GM21381 (cell line): ENCODE data around the gene NRXN3.

Source experiments
- ATAC-seq: cut with Tn5 transposase; IDR thresholded peaks from one replicate; pipeline ENCODE4 v1.9.1; 2021; ENCODE audit warnings: mild to moderate bottlenecking, moderate library complexity; ENCODE audit not compliant: unreplicated experiment

NRXN3 gene

GRCh38 chr14:78173346-78174035 lies 3.3 kb downstream of the NRXN3 start:
- no peak for ATAC-seq

GRCh38 chr14:78175412-78175811 lies 5.2 kb downstream of the NRXN3 start:
- ATAC-seq: no peak

DNA sequence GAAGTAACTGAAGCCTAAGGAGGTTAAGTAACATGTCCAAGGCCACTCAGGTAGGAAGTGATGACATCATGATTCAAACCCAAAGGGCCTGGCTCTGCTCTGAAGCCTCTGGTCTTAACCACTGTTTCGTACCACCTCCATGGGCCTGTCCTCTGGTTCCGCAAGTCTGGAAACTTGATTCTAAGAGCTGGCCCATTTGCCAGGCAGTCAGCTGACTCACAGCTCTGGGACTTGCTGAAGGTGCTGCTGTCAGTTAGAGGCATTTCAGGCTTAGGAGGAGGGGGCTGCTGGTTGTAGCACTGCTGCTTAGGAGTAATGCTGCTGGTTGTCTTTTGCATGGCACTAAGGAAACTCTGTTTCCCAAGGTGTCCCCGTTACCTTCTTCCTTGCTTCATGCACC lies 7.9 kb downstream of the NRXN3 start:
- no peak for ATAC-seq

DNA sequence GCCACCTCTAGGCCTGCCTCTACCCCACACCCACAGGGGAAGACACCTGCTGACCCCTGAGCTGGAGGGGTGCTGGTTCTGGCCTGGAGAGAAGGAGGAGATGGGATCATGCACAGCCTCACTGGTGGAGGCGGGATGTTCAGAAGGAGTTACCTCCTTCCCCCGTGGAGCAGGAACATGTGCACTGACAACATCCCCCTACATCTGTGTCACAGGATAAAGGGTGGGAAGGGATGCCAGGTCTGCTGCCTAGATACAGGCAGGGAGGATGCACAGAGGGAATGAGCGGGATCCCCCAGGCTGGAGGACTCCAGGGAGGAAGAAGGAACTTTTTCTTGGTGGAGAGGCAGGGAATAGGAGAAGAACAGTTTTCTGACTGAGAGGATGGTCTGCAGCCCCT lies 8.8 kb downstream of the NRXN3 start:
- no peak for ATAC-seq

GRCh38 chr14:78181270-78181669 lies 11.1 kb downstream of the NRXN3 start:
- no peak for ATAC-seq

DNA sequence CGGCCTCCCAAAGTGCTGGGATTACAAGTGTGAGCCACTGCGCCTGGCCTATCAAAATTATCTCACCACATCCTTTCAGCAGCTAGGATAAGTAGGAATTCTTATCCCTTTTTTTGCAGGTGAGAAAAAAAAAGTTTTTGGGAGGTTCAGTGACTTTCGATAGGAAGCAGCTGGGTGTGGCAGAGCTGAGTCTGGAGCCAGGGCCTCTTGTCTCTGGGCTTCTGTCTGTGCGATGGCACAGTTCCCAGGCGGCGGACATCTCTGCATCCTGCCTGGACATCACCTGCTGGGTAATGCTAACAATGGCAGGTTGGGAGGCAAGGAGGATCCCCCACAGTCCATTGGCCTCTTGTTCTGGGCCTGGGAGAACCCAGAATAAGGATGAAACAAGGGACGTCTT lies 12.5 kb downstream of the NRXN3 start:
- ATAC-seq: no peak

GRCh38 chr14:78184157-78184556 lies 14.0 kb downstream of the NRXN3 start:
- no peak for ATAC-seq

- ATAC-seq: no peak
These were observed 16.1 kb downstream of the NRXN3 start for GRCh38 chr14:78186277-78186676.

DNA sequence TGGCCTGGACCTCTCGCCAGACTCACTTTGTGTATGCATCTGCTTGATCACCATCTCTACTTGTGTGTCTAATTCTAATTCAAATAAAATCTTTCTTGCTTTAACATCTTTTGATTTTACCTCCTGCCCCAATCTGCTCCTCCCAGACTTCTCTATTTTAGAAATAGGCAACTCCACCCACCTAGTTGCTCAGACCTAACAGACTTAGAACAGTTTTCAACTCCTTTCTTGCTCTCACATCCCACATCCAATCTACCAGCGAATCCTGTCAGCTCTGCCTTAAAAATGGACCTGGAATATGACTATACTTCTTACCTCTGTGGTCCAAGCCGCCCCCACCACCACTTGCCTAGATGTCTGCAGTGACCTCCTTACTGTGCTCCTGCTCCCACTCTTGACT lies 18.7 kb downstream of the NRXN3 start:
- ATAC-seq: no peak

DNA sequence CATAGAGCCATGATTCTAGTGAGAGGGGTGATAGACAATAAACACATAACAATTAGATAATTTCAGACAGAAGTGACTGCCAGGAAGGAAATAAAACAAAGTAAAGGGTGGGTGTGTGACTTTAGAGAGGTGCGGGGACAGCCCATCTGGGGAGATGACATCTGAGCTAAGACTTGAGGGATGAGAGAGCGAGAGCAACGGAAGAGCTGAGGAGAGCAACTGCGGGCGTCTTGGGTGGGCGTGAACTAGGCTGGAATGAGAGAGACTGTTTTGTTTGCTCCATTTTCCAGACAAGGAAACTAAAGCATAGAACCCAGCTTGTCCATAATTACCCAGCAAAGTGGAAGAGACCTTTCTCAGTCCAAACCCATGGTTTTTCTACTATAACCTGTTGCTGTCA lies 25.3 kb downstream of the NRXN3 start:
- ATAC-seq: no peak

GRCh38 chr14:78196323-78196722 lies 26.1 kb downstream of the NRXN3 start:
- no peak for ATAC-seq

DNA sequence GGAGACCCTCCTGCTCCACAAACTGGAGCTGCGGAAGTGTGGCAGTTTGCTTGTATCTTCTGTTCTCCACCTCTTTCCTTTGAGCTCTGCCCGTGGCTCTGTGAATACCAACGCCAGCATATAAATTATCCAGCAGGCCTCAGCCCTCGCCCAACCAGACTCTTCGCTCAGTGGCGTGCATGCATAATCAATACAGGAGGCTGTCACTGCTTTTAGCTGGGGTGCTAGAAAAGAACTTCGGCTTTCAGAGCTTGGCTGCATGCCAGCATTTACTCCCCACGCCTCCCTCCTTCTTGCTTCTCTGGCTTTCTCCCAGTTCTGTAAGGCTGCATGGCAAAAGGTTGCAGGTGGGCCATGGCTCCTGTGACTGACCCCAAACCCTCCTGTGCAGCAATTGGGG lies 26.9 kb downstream of the NRXN3 start:
- no peak for ATAC-seq

DNA sequence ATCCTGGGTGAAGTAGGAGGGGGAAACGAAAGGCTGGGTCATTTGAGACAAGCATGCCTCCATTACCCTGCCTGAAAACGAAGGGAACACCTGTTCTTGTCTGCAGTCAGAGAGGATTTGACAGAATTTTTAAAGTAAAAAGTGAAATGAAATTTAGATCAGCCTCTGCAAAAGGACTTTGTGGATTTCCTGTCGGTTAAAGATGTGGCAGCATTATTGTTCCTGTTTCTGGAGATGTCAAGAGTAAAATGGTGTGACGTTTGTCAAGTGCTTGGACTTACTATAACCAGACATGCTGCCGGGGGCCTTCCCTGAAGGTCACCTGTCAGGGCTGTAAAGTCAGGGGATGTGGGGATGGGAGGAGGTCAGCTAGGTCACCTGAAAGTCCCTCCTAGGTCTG lies 32.0 kb downstream of the NRXN3 start:
- ATAC-seq: no peak

DNA sequence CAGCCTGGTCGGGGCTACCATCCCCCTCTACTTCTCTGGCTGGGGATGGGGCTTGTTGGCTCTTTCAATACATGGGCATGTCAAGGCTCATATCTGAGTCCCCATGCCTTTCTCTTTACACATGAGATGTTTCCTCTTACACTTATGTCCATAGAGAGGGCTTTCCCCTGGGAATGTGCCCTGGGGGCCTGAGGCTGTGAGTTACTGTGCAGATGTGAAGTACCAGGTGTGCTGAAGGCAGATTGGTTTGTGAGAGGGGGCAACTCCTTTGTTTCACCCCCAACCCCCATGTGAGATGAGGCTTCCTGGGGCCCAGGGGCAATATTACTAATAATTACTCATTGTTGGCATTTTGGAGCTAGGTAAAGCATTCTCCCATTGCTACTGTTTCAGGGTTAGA lies 32.8 kb downstream of the NRXN3 start:
- no peak for ATAC-seq

DNA sequence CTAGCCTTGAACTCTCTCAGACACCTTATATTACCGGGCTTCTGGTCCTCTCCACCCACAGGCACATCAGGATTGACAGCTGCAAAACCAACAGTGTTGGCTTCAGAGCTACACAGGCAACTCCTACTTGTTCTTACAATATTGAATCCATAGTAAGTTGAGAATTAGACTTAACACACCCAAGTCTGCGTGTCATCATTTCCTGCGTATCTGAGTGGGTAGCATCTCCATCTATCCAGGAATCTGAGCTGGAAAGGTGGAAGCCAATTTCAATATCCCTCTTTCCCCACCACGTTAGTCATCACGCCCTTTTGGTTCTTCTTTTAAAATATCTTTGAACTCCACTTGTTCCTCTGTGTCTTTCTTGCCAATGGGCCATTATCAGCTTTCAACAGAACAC lies 37.2 kb downstream of the NRXN3 start:
- ATAC-seq: no peak

DNA sequence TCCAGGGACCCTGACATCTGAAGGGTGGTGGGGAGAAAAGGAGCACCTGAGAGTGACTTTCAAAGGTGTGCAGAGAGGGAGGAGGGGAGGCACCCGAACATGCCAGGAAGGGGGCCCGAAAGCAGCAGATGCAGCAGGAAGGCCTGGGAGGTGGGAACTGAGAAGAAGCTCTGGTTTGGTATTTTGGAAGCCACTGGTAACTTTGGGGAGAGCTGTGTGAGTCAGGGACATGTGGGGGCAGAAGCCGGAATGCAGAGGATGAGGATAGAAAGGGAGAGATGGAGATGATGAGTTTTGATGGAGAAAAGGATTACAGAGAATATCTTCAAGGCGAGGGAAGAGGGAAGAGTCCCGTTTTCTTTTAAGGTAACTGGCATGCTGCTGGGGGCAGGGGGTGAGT lies 50.1 kb downstream of the NRXN3 start:
- no peak for ATAC-seq

DNA sequence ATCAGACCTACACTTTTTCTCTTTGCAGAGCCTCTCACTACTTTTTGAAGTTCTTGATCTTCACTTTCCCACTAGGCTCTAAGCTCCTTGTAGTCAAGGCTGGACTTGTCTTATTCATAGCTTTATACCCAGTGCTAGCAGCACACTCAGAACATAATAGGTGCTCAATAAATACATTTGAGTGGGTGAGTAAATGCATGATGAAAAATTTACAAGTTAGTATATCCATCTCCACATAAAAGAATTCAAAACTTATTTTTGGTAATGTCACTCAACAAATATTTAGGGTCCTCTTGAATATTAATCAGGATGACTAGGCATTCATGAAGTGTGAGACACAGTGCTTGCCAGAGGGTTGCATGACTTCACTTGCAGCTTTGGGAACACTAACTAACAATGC lies 52.6 kb downstream of the NRXN3 start:
- no peak for ATAC-seq

DNA sequence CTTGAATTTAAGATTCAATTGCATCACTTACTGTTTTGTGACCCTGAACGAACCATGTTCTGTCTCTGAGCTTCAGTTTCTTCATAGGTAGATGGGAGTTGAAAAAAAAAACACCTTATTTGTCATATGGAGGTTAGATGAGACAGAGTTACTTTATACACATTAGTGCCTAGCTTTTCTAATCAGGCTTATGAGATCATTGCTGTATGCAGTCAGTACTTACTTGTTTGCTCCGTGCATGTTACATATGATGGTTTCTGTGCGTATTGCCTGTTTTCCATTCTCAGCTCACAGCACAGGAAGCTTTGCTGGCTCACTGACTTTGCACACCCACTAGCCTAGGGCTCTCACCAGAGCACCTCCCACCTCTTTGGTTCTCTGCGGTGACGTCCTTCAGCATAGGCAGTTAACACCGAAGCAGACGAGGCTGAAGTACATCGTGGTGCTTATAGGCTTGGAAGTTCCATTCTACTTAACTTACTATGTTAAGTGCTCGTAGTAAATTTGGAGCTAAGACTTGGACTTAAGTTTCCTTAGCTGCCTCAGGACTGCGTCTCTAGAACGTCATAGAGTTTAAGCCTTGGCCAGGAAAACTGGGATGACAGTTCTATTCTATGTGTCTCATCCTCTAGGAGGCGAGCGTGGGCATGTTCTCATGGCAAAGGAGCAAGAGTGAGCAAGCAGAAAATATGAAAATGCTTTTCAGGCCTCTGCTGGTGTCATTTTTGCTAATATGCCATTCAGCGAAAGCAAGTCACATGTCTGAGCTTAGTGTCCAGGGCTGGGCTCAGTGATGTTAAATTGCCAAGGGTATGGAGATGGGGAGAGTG lies 57.3 kb downstream of the NRXN3 start:
- ATAC-seq: no peak

- ATAC-seq: no peak
These were observed 58.6 kb downstream of the NRXN3 start for GRCh38 chr14:78228702-78229327.

DNA sequence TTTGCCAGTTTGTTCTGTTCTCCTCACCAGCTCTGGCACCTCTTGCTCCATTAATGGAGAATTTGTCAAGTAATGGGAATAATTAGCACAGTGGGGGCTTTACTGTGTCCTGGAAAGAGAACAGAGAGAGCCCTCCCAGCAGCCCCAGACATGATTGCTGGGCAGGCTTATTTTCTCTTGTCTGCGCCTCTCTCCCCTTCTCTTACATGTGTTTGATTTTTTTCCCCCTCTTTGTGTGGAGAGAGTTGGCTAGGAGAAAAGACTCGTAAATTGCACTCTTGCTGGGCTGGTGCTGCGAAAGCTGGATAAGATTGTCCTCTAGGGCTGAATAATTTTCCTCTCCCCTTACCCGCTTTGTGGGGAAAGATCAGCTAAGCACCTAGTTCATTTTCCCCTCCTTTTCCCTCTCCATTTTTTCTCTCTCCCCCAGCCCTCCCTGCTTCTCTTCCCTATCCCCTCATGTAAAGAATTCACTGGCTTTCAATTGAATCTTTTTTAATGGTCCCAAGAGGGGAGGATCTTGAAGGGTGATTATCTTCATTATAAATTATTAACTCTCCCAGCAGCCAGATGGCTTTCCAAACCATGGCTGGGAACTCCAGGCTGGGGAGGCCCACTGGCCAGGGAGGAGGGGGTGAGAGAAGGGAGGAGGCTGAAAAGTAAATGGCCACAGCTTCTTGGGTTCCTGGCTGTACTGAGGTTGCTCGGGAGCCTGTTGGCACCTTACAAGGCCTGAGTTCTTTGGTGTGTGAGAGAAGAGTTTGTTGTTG lies 62.2 kb downstream of the NRXN3 start:
- no peak for ATAC-seq

- ATAC-seq: no peak
These were observed 68.0 kb downstream of the NRXN3 start for GRCh38 chr14:78238141-78238540.
